ENCODE data around the gene RGS6. TPM values are rescaled to one million over a fixed set of nuclear protein-coding genes. Genes with fewer than 3 reads are reported as not detected.

RGS6 gene
- total RNA-seq, 4 donors from 2014 or later, result 0.50 to 6.5 (median 4.7) TPM

DNA sequence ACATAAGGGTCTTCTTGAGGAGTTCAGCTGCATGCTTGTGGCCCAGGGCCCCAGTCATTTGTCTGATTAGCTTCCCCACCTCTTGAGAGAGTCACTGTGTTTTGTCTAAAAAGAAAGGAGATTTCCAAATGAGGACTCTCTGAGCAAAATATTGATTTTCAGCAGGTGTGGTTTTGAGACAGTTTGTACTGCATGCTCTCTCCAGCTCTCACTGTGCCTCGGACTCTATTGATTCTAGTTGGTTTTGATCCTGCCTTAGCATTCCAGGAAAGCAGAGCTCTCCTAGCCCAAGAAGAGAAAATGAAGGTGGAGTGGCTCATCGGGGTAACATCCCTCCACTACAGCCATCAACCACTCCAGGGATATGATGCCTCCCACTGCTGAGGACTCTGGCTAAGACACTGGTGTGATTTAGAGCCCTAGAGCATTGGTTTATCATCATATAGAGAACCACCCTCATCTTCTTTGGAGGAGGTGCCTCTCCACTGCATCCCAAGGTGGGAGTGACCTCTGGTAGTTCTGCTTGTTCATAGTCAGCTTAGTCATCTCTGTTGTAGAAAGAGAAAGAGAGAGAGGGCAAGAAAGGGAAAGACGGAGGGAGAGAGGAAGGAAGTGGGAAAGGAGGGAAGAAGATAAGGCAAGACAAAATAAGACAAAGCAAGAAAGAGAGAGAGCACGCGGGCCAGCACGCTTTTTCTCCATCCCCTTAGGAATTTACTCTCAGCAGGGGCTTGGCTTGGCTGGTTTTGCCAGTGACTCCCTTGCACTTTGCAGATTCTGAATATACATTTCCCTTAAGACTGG lies 596.0 kb downstream of the RGS6 start:
- 62 to 86% methylated on average over 4 to 6 of the region's 6 CpGs for WGBS, 2 donors (ENCODE audit: low coverage in 1 of 2)

DNA sequence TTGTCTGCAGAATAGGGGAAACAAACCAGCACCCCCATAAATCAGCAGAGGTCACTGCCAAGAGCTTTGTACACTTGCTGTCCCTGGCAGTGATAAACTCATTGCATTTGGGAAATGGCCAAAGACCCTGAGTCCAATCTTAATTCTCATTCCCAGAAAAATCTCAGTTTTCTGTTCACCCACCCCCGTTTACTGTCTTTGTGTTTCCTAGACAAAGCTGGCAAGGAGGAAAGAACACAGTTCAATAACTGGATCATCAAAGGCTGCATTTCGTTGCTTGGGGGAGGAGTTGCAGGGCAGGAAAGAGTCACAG lies 596.6 kb downstream of the RGS6 start:
- Histone ChIP-seq H3K27ac (no peak overlapping the region), H3K4me3 (no peak overlapping the region), H3K36me3 (no peaks in the 10 kb centered on the region), H3K4me1 (no peaks in the 10 kb centered on the region), H3K9me3 (peaks cover 0 to 12% (median 0%) of the 10 kb centered on the region in 3 donors), H3K27me3 (no peaks in the 10 kb centered on the region)
- no peak for ATAC-seq
- TF ChIP-seq EP300 (IDR thresholded peaks at IDR 0.05), result no peak
- TF ChIP-seq POLR2AphosphoS5 (IDR thresholded peaks at IDR 0.05), result no peak
- TF ChIP-seq CTCF (IDR thresholded peaks at IDR 0.05), result no peak
- no peak for TF ChIP-seq POLR2A (IDR thresholded peaks at IDR 0.05)
- 72% methylated on average over 2 of the region's 2 CpGs; no CpG with 5 or more reads in 1 of the 2 donors for WGBS, 2 donors (ENCODE audit: low coverage in 1 of 2)

More for the DNA sequence above, 596.0 kb downstream of the RGS6 start:
- Histone ChIP-seq H3K4me1 (no peaks in the 10 kb centered on the region), H3K27me3 (no peaks in the 10 kb centered on the region), H3K4me3 (no peak overlapping the region), H3K9me3 (peaks cover 0 to 7% (median 0%) of the 10 kb centered on the region in 3 donors), H3K36me3 (no peaks in the 10 kb centered on the region), H3K27ac (no peak overlapping the region)
- no peak for TF ChIP-seq CTCF (IDR thresholded peaks at IDR 0.05)
- no peak for TF ChIP-seq POLR2AphosphoS5 (IDR thresholded peaks at IDR 0.05)
- no peak for TF ChIP-seq POLR2A (IDR thresholded peaks at IDR 0.05)
- TF ChIP-seq EP300 (IDR thresholded peaks at IDR 0.05), result no peak
- no peak for ATAC-seq

DNA sequence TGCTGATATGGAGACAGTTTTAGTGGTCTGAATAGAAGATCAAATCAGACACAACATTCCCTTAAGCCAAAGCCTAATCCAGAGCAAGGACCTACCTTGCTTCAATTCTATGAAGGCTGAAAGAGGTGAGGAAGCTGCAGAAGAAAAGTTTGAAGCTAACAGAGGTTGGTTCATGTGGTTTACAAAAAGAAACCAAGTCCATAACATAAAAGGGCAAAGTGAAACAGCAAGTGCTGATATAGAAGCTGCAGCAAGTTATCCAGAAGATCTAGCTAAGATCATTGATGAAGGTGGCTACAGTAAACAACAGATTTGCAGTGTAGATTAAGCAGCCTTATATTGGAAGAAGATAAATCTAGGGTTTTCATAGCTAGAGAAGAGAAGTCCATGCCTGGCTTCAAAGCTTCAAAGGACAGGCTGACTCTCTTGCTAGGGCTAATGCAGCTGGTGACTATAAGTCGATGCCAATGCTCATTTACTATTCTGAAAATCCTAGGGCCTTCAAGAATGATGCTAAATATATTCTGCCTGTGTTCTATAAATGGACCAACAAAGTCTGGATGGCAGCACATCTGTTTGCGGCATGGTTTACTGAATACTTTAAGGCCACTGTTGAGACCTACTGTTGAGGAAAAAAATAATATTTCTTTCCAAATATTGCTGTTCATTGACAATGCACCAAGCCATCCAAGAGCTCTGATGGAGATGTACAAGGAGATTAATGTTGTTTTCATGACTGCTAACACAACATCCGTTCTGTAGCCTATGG lies 600.6 kb downstream of the RGS6 start:
- no peak overlapping the region for H3K4me3 ChIP-seq
- no peaks in the 10 kb centered on the region for H3K4me1 ChIP-seq
- 88 to 98% methylated on average over 3 of the region's 3 CpGs for WGBS, 2 donors (ENCODE audit: low coverage in 1 of 2)
- no peak for ATAC-seq
- TF ChIP-seq CTCF (IDR thresholded peaks at IDR 0.05) (no peak), POLR2A (IDR thresholded peaks at IDR 0.05) (no peak), POLR2AphosphoS5 (IDR thresholded peaks at IDR 0.05) (no peak), EP300 (IDR thresholded peaks at IDR 0.05) (no peak)
- H3K27me3 ChIP-seq, result no peaks in the 10 kb centered on the region
- H3K27ac ChIP-seq, result no peak overlapping the region
- peaks cover 0 to 16% (median 0%) of the 10 kb centered on the region in 3 donors for H3K9me3 ChIP-seq
- no peaks in the 10 kb centered on the region for H3K36me3 ChIP-seq

GRCh38 chr14:72535485-72535884 lies 603.3 kb downstream of the RGS6 start:
- WGBS, 2 donors (ENCODE audit: low coverage in 1 of 2), result 25 to 59% methylated on average over 1 of the region's 1 CpG

DNA sequence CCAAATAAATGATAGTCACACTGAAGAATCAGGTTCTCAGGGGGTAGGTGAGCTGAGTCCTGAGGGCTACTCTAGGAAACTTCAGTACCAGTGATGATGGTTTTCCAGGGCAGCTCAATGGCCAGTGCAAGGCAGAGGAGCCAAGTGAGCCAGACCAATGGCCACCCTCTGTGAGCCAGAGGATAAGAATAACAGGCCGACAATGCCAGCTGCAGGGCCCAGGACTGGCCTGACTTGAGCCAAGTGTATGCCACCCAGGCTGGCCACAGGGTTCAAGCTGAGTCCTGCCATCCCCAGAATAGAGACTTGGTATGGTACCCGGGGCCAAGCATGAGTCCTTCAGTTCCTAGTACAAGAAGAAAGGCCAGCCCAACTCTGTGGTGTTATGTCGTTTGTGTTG lies 606.2 kb downstream of the RGS6 start:
- no peak overlapping the region for H3K4me3 ChIP-seq
- no peaks in the 10 kb centered on the region for H3K27me3 ChIP-seq
- peaks cover 0 to 8% (median 0%) of the 10 kb centered on the region in 3 donors for H3K9me3 ChIP-seq
- WGBS, 2 donors (ENCODE audit: low coverage in 1 of 2), result 84% methylated on average over 2 of the region's 3 CpGs; no CpG with 5 or more reads in 1 of the 2 donors
- ATAC-seq, result no peak
- H3K4me1 ChIP-seq, result no peaks in the 10 kb centered on the region
- no peak overlapping the region for H3K27ac ChIP-seq
- TF ChIP-seq EP300 (IDR thresholded peaks at IDR 0.05), result no peak
- no peak for TF ChIP-seq POLR2A (IDR thresholded peaks at IDR 0.05)
- no peak for TF ChIP-seq POLR2AphosphoS5 (IDR thresholded peaks at IDR 0.05)
- no peak for TF ChIP-seq CTCF (IDR thresholded peaks at IDR 0.05)
- H3K36me3 ChIP-seq, result no peaks in the 10 kb centered on the region

More at GRCh38 chr14:72535485-72535884, 603.3 kb downstream of the RGS6 start:
- Histone ChIP-seq H3K36me3 (no peaks in the 10 kb centered on the region), H3K27me3 (no peaks in the 10 kb centered on the region), H3K4me1 (no peaks in the 10 kb centered on the region), H3K4me3 (no peak overlapping the region), H3K27ac (no peak overlapping the region), H3K9me3 (peaks cover 0 to 16% (median 0%) of the 10 kb centered on the region in 3 donors)
- ATAC-seq, result no peak
- TF ChIP-seq EP300 (IDR thresholded peaks at IDR 0.05) (no peak), POLR2A (IDR thresholded peaks at IDR 0.05) (no peak)
